ENCODE results near the gene CPOX.

DNA sequence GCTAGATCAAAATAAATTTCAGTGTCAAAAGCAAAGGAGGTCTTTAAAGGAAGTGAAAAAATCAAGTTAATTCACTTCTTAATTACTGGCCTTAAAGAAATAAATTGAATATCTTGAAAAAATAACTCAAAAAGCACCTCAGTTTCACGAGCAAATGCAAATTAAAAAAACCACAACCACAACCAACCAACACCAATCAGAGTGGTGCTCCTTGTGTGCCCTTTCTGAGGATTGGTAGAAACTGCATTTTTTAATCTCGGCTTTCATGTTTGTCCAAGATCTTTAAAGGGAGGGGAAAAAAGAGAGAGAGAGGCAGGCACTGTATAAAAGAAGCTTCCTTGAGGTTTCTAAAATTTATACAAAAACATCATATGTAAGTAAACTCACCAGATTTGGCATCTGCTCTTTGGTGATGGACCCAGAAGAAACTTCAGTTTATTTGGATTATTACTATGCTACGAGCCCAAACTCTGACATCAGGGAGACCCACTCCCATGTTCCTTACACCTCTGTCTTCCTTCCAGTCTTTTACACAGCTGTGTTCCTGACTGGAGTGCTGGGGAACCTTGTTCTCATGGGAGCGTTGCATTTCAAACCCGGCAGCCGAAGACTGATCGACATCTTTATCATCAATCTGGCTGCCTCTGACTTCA is 61.7 kb downstream of the CPOX start, which contains the start of gene GPR15:
- TF ChIP-seq, protein P1, sequence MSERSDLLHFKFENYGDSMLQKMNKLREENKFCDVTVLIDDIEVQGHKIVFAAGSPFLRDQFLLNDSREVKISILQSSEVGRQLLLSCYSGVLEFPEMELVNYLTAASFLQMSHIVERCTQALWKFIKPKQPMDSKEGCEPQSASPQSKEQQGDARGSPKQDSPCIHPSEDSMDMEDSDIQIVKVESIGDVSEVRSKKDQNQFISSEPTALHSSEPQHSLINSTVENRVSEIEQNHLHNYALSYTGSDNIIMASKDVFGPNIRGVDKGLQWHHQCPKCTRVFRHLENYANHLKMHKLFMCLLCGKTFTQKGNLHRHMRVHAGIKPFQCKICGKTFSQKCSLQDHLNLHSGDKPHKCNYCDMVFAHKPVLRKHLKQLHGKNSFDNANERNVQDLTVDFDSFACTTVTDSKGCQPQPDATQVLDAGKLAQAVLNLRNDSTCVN (tag by site-specific recombination; optimal IDR thresholded peaks at IDR 0.05): no peak
- TF ChIP-seq, protein P2, sequence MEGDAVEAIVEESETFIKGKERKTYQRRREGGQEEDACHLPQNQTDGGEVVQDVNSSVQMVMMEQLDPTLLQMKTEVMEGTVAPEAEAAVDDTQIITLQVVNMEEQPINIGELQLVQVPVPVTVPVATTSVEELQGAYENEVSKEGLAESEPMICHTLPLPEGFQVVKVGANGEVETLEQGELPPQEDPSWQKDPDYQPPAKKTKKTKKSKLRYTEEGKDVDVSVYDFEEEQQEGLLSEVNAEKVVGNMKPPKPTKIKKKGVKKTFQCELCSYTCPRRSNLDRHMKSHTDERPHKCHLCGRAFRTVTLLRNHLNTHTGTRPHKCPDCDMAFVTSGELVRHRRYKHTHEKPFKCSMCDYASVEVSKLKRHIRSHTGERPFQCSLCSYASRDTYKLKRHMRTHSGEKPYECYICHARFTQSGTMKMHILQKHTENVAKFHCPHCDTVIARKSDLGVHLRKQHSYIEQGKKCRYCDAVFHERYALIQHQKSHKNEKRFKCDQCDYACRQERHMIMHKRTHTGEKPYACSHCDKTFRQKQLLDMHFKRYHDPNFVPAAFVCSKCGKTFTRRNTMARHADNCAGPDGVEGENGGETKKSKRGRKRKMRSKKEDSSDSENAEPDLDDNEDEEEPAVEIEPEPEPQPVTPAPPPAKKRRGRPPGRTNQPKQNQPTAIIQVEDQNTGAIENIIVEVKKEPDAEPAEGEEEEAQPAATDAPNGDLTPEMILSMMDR (tag by site-specific recombination; IDR thresholded peaks at IDR 0.05): no peak
- no peak for TF ChIP-seq ZNF114 (tag by site-specific recombination; IDR thresholded peaks at IDR 0.05)
- no peak for TF ChIP-seq ZXDB (tag by site-specific recombination; IDR thresholded peaks at IDR 0.05)
- no peak for TF ChIP-seq ZNF530 (tag by site-specific recombination; IDR thresholded peaks at IDR 0.05; ENCODE audit: low read depth)
- TF ChIP-seq, protein P3, sequence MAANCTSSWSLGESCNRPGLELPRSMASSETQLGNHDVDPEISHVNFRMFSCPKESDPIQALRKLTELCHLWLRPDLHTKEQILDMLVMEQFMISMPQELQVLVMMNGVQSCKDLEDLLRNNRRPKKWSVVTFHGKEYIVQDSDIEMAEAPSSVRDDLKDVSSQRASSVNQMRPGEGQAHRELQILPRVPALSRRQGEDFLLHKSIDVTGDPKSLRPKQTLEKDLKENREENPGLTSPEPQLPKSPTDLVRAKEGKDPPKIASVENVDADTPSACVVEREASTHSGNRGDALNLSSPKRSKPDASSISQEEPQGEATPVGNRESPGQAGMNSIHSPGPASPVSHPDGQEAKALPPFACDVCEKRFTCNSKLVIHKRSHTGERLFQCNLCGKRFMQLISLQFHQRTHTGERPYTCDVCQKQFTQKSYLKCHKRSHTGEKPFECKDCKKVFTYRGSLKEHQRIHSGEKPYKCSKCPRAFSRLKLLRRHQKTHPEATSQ (tag by site-specific recombination; IDR thresholded peaks at IDR 0.05): no peak
- TF ChIP-seq, protein P4, sequence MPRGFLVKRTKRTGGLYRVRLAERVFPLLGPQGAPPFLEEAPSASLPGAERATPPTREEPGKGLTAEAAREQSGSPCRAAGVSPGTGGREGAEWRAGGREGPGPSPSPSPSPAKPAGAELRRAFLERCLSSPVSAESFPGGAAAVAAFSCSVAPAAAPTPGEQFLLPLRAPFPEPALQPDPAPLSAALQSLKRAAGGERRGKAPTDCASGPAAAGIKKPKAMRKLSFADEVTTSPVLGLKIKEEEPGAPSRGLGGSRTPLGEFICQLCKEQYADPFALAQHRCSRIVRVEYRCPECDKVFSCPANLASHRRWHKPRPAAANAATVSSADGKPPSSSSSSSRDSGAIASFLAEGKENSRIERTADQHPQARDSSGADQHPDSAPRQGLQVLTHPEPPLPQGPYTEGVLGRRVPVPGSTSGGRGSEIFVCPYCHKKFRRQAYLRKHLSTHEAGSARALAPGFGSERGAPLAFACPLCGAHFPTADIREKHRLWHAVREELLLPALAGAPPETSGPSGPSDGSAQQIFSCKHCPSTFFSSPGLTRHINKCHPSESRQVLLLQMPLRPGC (tag by site-specific recombination; IDR thresholded peaks at IDR 0.05): no peak

All from HEK293 (cell line).